H1 (cell line): ENCODE results near the gene MALSU1. TPM values are rescaled to one million over a fixed set of nuclear protein-coding genes. Genes with fewer than 3 reads are reported as not detected.

ENCODE experiments used
- polyA plus RNA-seq, 7 experiments: library from polyadenylated mRNA; depleted of rRNA in 3 of 7; stranded (reverse) in 5 of 7; unstranded in 2 of 7; fragments of >200 nt in 5 of 7; fragments of 200-250 nt in 2 of 7; gene quantifications; 1 replicate in 5 of 7; 2 replicates in 1 of 7; 4 replicates in 1 of 7; pipeline versions ENCODE4 v1.2.1 to v1.2.3, GENCODE V29; 2011 to 2013; ENCODE audit warnings: missing spikeins in 2 of 7, mixed read lengths in 2 of 7
- total RNA-seq: library from RNA; stranded (reverse); fragmentation: NEBNext Ultra II Directional; extraction: Animal tissue kit (Norgen Biotek cat#: 25700); gene quantifications from 2 replicates; pipeline ENCODE4 v1.2.1, GENCODE V29; 2021

MALSU1 gene
- total and polyA plus RNA-seq, 2 of the 8 experiments (the other 6 are each of a cell fraction or from before 2014, with no cell fraction given) = 73.5 to 84.0 TPM

Other genes with a start within 250 kb of the MALSU1 start
- 111 and 115 TPM in 2 replicates for gene KLHL7, start 193.6 kb upstream of the MALSU1 start, total RNA-seq
- gene KLHL7, start 193.6 kb upstream of the MALSU1 start, polyA plus RNA-seq (2011; rRNA removed) = 44.2 and 65.3 TPM in 2 replicates
- 27.8 and 31.8 TPM in 2 replicates for gene NUP42, start 117.3 kb upstream of the MALSU1 start, total RNA-seq
- 25.0 and 41.2 TPM in 2 replicates for gene NUP42, start 117.3 kb upstream of the MALSU1 start, polyA plus RNA-seq (2011; rRNA removed)
- gene GPNMB, start 52.6 kb upstream of the MALSU1 start, total RNA-seq = 0.52 and 1.1 TPM in 2 replicates
- gene GPNMB, start 52.6 kb upstream of the MALSU1 start, polyA plus RNA-seq (2011; rRNA removed) = 0.61 and 1.4 TPM in 2 replicates
- 190 and 193 TPM in 2 replicates for gene IGF2BP3, start 171.2 kb downstream of the MALSU1 start, total RNA-seq
- 66.3 and 94.6 TPM in 2 replicates for gene IGF2BP3, start 171.2 kb downstream of the MALSU1 start, polyA plus RNA-seq (2011; rRNA removed)
- 122 and 125 TPM in 2 replicates for gene TRA2A, start 232.6 kb downstream of the MALSU1 start, total RNA-seq
- 54.4 and 116 TPM in 2 replicates for gene TRA2A, start 232.6 kb downstream of the MALSU1 start, polyA plus RNA-seq (2011; rRNA removed)